ENCODE measurements around the gene TPPP2. TPM values are rescaled to one million over a fixed set of nuclear protein-coding genes. Genes with fewer than 3 reads are reported as not detected.
"Not testable (repeated sequence)": the region's sequence is repeated elsewhere in the genome, so short reads cannot be mapped to it uniquely, and the experiment has no call there.

Gene TPPP2
- total RNA-seq (0.92 TPM in 1 of 2 replicates, not detected in the other), polyA plus RNA-seq (0.39 and 1.9 TPM in 2 replicates)

DNA sequence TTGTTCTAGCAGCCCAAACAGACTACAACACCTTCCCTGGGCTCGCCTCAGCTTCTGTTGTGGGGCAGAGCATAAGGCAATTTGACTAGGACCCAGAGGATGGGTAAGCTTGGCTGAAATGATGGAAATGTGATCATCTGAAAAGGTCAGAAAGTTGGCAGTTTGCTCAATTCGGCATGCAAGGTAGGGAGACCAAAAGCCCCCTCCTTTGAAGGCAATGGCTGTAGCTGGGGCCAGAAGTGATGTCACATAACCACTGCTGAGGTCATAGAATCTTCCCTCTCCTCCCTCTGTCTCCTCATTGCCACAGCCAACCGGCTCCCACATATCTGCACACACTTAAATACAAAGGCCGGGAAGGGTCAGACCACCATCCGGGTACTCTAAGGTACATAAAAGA lies at the start of gene TPPP2:
Gene TPPP2 (plus strand): TSS at position 301 of the 400 bp plus-strand sequence. CDS start 365 bp downstream, outside the sequence.
- Histone ChIP-seq H3K9me3 (ENCODE audit: low read depth) (no peaks in the 10 kb centered on the region), H3K27ac (no peak within 1 kb of the TSS), H3K36me3 (no peaks in the 10 kb centered on the region), H3K4me3 (no peak within 1 kb of the TSS), H3K27me3 (no peaks in the 10 kb centered on the region), H3K4me1 (ENCODE audit: low read depth) (peaks cover 24% of the 10 kb centered on the region)
- DNase-seq (ENCODE audit: low read depth in 1 of 2, low spot score in 1 of 2), result no peak
- TF ChIP-seq, protein P1, sequence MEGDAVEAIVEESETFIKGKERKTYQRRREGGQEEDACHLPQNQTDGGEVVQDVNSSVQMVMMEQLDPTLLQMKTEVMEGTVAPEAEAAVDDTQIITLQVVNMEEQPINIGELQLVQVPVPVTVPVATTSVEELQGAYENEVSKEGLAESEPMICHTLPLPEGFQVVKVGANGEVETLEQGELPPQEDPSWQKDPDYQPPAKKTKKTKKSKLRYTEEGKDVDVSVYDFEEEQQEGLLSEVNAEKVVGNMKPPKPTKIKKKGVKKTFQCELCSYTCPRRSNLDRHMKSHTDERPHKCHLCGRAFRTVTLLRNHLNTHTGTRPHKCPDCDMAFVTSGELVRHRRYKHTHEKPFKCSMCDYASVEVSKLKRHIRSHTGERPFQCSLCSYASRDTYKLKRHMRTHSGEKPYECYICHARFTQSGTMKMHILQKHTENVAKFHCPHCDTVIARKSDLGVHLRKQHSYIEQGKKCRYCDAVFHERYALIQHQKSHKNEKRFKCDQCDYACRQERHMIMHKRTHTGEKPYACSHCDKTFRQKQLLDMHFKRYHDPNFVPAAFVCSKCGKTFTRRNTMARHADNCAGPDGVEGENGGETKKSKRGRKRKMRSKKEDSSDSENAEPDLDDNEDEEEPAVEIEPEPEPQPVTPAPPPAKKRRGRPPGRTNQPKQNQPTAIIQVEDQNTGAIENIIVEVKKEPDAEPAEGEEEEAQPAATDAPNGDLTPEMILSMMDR (IDR thresholded peaks at IDR 0.05; ENCODE audit: low read depth, low read length), result no peak

DNA sequence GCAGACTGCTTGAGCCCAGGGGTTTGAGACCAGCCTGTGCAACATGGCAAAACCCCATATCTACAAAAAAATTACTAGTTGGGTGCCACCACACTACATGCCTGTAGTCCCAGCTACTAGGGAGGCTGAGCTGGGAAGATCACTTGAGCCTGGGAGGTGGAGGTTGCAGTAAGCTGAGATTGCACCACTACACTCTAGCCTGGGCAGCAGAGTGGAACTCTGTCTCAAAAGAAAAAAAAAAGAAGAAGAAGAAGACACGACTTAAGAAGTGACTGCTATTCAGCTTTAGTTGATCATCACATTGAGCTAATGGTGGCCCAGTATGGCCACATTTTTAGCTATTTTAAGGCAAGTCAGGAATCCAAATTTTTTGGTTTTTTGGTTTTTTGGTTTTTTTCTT lies 49.1 kb upstream of the TPPP2 start:
- Histone ChIP-seq H3K36me3 (no peaks in the 10 kb centered on the region), H3K4me3 (no peak overlapping the region), H3K9me3 (ENCODE audit: low read depth) (no peaks in the 10 kb centered on the region), H3K27me3 (peaks cover 14% of the 10 kb centered on the region), H3K27ac (no peak overlapping the region), H3K4me1 (ENCODE audit: low read depth) (no peaks in the 10 kb centered on the region)
- DNase-seq (ENCODE audit: low read depth in 1 of 2, low spot score in 1 of 2), result no peak
- TF ChIP-seq, protein P1 (IDR thresholded peaks at IDR 0.05; ENCODE audit: low read depth, low read length), result no peak

DNA sequence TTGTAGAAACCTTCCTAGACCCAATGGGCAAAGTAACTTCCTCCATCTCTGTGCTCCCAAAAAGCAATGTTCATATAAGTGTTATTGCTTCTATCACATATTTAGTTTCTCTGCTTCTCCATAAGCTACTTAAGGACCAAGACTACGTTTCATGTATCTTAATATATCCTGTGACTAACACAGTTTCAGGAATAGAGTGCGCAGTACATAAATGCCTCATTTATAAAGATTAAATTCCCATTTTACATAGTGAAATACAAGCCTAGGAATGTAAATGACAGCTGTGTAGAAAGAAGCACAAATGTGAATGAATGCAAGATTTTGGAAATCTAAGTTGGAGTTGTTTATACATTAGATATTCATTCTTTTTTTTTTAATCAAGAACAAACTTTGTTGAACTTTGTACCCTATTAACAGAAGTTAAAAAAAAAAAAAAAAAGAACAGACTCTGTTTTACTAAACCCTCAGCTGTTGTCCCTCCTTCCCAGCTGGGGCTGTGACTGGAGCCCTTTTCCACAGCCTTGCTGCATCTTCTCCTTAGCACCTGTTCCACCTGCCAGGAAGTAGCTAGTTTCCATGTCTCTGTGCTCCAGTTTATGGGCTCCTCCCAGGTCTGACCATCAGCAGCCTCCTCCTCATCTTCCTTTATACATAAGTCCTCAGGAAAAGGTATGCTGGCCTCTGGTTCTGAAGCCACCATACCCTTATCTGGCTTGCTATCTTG lies 47.2 kb upstream of the TPPP2 start:
- Histone ChIP-seq H3K9me3 (ENCODE audit: low read depth) (no peaks in the 10 kb centered on the region), H3K4me1 (ENCODE audit: low read depth) (no peaks in the 10 kb centered on the region), H3K4me3 (no peak overlapping the region), H3K36me3 (no peaks in the 10 kb centered on the region), H3K27ac (no peak overlapping the region), H3K27me3 (peaks cover 14% of the 10 kb centered on the region)
- DNase-seq (ENCODE audit: low read depth in 1 of 2, low spot score in 1 of 2), result no peak
- TF ChIP-seq, protein P1 (IDR thresholded peaks at IDR 0.05; ENCODE audit: low read depth, low read length), result no peak

GRCh38 chr14:20985650-20986049 lies 44.4 kb upstream of the TPPP2 start:
- H3K36me3 ChIP-seq; H3K4me3 ChIP-seq; DNase-seq (ENCODE audit: low read depth in 1 of 2, low spot score in 1 of 2); H3K4me1 ChIP-seq (ENCODE audit: low read depth); H3K9me3 ChIP-seq (ENCODE audit: low read depth); H3K27ac ChIP-seq: not testable (repeated sequence)
- peaks cover 14% of the 10 kb centered on the region for H3K27me3 ChIP-seq

DNA sequence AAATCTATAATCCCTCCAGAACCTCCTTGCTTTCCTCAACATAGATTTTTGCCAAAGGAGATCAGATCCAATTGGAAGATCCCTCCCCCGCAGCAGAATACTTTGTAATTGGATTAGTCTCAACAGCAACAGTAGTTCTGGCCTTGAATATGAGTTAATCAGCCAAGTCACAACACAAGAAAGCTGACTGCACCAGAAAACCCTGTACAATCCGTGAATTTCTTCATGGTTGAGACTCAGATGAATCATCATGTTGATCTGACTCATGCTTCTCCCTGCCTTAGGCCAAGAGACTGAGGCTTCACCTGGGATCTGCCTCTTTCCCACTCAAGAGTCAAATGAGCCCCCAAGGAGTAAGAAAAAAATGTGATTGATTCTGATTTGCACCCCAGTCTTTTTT lies 43.2 kb upstream of the TPPP2 start:
- Histone ChIP-seq H3K36me3 (no peaks in the 10 kb centered on the region), H3K27me3 (peaks cover 14% of the 10 kb centered on the region), H3K4me1 (ENCODE audit: low read depth) (peaks cover 7% of the 10 kb centered on the region), H3K27ac (no peak overlapping the region), H3K9me3 (ENCODE audit: low read depth) (no peaks in the 10 kb centered on the region), H3K4me3 (no peak overlapping the region)
- TF ChIP-seq, protein P1 (IDR thresholded peaks at IDR 0.05; ENCODE audit: low read depth, low read length), result no peak
- DNase-seq (ENCODE audit: low read depth in 1 of 2, low spot score in 1 of 2), result peak in 1 of 2 donors; percentile 94

GRCh38 chr14:20988717-20989470 lies 41.1 kb upstream of the TPPP2 start:
- Histone ChIP-seq H3K4me1 (ENCODE audit: low read depth) (peaks cover 7% of the 10 kb centered on the region), H3K4me3 (peak overlapping the region; percentile 24), H3K27me3 (peaks cover 3% of the 10 kb centered on the region), H3K27ac (peak overlapping the region; percentile 87), H3K9me3 (ENCODE audit: low read depth) (no peaks in the 10 kb centered on the region), H3K36me3 (peaks cover 14% of the 10 kb centered on the region)
- TF ChIP-seq, protein P1 (IDR thresholded peaks at IDR 0.05; ENCODE audit: low read depth, low read length), result no peak
- DNase-seq (ENCODE audit: low read depth in 1 of 2, low spot score in 1 of 2), result no peak

All from cardiac muscle cell (in vitro differentiated cells and primary cell).